HG03571 (cell line): ENCODE measurements around the gene TLR1.
A peak's percentile ranks its signal among the peaks of the same experiment; 100 is the strongest.
"Not testable (repeated sequence)": the region's sequence is repeated elsewhere in the genome, so short reads cannot be mapped to it uniquely, and the experiment has no call there.

Source experiments
- ATAC-seq: cut with Tn5 transposase; IDR thresholded peaks from one replicate; pipeline ENCODE4 v1.9.1; 2021; ENCODE audit not compliant: unreplicated experiment

The TLR1 gene

GRCh38 chr4:38804654-38805295 is at the start of gene TLR1:
Gene TLR1 (minus strand): TSS chr4:38804791. CDS start chr4:38798831, 5,960 bp downstream.
- peak; percentile 19 for ATAC-seq

GRCh38 chr4:38846015-38846414 is 41.4 kb upstream of the TLR1 start:
- no peak for ATAC-seq

DNA sequence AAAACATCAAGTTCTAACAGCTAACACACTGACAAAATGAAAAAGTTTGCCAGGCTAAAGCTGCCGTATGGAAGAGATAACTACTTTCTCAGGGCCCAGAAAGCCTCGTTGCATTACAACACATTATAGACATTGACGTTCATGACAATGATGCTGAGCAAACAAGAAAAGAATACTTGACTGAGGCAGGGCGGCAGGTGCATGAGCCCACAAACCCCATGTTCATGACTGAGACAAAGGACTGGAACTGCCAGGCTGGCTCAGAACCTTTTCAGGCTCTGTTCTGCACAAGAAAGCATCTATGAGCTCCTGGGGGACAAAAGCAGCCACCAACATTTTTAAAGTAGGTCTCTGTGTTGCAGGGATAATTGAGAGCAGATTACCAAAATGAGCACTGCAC is 38.4 kb upstream of the TLR1 start:
- ATAC-seq = no peak

- ATAC-seq = no peak
These were observed 33.3 kb upstream of the TLR1 start for GRCh38 chr4:38837849-38838248.

- ATAC-seq = no peak
These were observed 32.7 kb upstream of the TLR1 start for GRCh38 chr4:38837334-38837733.

DNA sequence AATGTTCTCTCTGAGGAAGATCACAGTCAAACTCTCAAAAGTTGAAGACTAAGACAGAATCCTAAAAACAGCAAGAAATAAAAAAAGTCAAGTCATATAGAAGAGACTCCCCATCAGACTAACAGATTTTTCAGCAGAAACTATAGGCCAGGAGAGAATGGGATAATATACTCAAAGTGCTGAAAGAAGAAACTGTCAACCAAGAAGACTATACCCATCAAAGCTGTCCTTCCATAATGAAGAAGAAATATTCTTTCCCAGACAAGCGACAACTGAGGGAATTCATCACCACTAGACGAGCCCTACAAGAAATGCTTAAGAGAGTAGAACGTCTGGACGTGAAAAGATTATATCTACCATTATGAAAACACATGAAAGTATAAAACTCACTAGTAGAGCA is 30.0 kb upstream of the TLR1 start:
- no peak for ATAC-seq

GRCh38 chr4:38832624-38833528 is 28.3 kb upstream of the TLR1 start:
- no peak for ATAC-seq

DNA sequence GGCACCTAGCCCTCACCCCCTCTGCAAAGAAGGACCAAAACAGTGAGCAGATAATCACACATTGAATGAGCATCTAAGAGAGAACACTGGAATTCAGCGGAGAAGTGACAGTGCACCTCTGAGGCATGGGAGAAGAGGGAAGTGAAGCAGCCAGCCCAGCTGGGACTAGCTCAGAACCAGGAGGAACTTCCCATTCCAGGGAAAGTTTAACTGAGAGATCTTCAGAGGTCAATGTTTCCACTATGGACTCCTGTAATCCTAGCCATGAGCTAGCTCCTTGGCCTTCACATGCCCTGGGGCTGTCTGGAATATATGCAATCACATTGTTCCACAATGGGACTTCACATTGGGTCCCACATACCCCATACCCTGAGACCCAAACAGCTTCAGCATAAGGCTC is 27.6 kb upstream of the TLR1 start:
- no peak for ATAC-seq

DNA sequence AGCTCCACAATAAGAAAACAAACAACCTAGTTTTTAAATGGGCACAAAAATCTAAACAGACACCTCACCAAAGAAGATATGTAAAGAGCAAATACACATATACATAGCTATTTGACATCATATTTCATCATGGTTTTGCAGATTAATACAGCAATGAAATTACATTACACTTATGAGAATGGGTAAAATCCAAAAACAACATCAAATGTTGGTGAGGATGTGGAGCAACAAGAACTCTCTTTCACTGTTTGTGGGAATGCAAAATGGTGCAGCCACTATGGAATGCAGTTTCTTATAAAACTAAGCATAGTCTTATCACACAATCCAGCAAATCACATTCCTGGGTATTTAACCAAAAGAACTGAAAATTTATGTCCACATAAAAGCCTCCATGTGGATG is 27.1 kb upstream of the TLR1 start:
- no peak for ATAC-seq

- ATAC-seq = no peak
These were observed 24.6 kb upstream of the TLR1 start for GRCh38 chr4:38829237-38829636.

GRCh38 chr4:38823766-38824165 is 19.2 kb upstream of the TLR1 start:
- ATAC-seq = no peak

DNA sequence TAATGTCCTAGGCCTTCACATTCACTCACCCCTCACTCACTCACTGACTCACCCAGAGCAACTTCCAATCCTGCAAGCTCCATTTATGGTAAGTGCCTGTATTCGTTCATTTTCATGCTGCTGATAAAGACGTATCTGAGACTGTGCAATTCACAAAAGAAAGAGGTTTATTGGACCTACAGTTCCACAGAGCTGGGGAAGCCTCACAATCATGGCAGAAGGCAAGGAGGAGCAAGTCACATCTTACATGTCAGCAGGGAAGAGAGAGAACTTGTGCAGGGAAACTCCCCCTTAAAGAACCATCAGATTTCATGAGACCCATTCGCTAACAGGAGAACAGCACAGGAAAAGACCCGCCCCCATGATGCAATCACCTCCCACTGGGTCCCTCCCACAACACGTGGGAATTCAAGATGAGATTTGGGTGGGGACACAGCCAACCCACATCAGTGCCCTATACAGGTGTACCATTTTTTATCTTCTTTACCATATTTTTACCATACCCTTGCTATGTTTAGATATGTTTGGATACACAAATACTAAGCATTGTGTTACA is 18.2 kb upstream of the TLR1 start:
- ATAC-seq = no peak

- ATAC-seq = no peak
These were observed 17.1 kb upstream of the TLR1 start for GRCh38 chr4:38821739-38822138.

DNA sequence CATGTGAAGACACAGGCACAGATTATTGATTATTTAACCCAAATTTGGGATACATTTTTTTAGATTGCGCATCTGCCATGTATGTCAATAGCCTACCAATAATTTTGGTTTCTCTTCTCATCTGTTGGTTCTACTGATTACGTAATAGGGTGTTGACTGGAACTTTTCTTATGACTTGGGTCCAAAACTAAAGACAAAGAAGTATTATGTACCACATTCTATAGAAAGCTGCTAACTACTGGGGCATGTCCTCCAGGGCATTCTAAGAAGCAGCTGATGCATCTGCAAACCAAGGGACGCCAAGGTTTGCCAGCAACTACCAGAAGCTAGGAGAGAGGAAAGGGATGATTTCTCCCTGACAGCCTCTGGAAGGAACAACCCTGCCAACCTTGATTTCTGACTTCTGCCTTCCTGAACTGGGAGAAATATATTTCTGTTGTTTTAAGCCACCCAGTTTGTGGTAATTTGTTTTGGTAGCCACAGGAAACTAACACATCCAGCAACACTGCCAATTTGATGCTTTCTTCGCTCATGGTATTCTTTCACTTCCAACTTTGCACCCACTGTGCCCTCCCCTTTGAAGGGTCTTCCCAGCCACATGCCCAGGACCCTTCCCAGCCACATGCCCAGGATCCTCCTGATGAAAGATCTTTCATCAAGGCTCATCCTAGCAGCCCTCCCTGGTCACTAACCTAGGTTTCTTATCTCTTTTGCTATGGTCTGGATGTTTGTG is 15.9 kb upstream of the TLR1 start:
- peak; percentile 60 for ATAC-seq

DNA sequence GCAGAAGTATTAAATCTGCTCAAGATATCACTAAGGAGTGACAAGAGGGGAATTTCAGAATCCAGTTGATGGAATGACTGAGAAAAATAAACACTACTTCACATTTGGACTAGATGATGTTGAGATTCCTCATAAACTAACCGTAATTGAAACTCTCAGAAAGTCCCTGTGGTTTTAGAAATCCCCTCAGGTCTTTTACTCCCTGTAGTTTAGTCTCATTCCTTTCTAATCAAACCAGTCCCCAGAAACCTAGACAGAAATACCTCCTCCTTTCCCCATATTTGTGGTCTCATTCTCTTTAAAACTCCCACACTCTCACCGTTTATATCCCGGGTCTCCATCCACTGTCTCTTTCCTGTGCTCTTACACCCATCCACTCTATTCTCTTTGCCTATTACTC is 15.0 kb upstream of the TLR1 start:
- no peak for ATAC-seq

DNA sequence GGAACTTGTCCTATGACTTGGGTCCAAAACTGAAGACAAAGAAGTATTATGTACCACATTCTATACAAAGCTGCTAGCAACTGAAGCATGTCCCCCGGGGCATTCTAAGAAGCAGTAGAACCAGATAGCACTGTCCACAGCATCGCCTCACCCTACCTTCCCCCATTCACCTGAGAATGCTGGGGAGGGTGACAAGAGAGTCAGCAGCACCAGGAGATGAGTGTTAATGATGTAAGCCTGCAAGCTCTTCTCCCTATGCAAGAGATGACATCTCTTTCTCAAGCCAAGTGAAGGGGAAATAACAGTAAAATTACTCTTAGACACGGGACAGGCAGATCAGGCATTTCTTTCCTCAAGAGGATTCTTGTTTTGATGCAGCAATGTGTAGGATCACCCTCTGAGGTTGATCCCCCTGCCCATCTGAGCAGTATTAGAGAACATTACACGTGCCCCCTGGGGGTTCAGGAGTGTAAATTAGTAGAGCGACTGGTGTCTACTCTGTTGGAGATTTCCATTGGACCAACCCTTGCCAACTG is 13.9 kb upstream of the TLR1 start:
- ATAC-seq = peak; percentile 35

GRCh38 chr4:38815885-38816782 is 11.5 kb upstream of the TLR1 start:
- no peak for ATAC-seq

GRCh38 chr4:38814386-38814785 is 9.8 kb upstream of the TLR1 start:
- no peak for ATAC-seq

GRCh38 chr4:38811297-38811696 is 6.7 kb upstream of the TLR1 start:
- ATAC-seq = no peak

- not testable (repeated sequence) for ATAC-seq
These were observed 2.9 kb upstream of the TLR1 start for GRCh38 chr4:38807462-38807861.
